HepG2 (cell line): Measurements from ENCODE around the gene DNMT3B. TPM values are rescaled to one million over a fixed set of nuclear protein-coding genes. Genes with fewer than 3 reads are reported as not detected.

ENCODE experiments used
- ATAC-seq: fragments of 200-7000 bp; cut with Tn5 transposase; 3 replicates; pipeline ENCODE4 v1.9.1; 2020; ENCODE audit warnings: mild to moderate bottlenecking, moderate library complexity
- BruUV-seq: library from RNA; stranded (reverse); fragments of 400-500 nt; replicated peaks from 2 replicates; lab custom pipeline; 2021; lab: Mats Ljungman, UMichigan
- CTCF ChIA-PET: fragments of 300-600 bp; formaldehyde crosslinking; extraction: SDS; loops from one replicate; lab custom pipeline; 2021; ENCODE audit warnings: low total read pairs, inconsistent platforms, low intra/inter-chr PET ratio; lab: Yijun Ruan, JAX
- POLR2A ChIA-PET: fragments of 350-600 bp; sonication (Branson Sonifier 250); formaldehyde crosslinking; loops from one replicate; lab custom pipeline; 2020; ENCODE audit warnings: antibody characterized with exemption, inconsistent platforms; lab: Yijun Ruan, JAX
- DNase-seq: peaks from one replicate; pipeline ENCODE4 v3.0.0-alpha.2; 2015; ENCODE audit warnings: low spot score
- FAIRE-seq: peaks from 3 replicates; lab custom pipeline; 2011; peaks lifted over from hg19 to GRCh38; lab: Jason Lieb, UNC
- H2AFZ ChIP-seq: one replicate; pipeline ENCODE4 v1.6.1; 2011; ENCODE audit warnings: low read length, inconsistent platforms
- H3K27ac ChIP-seq: fragments of 300-600 bp; 3 replicates; pipeline ENCODE4 v1.8.0; 2011; ENCODE audit warnings: mixed run types, mild to moderate bottlenecking, mixed read lengths, low read length, inconsistent platforms; ENCODE audit not compliant: insufficient read depth; ENCODE audit errors: extremely low read length
- H3K27me3 ChIP-seq, 2 experiments: fragments of 200-600 bp in 1 of 2; 2 replicates in 1 of 2; 3 replicates in 1 of 2; pipeline versions ENCODE4 v1.6.0 to v1.8.0; 2011; ENCODE audit warnings: low read length in 2 of 2, mild to moderate bottlenecking in 2 of 2, moderate library complexity in 2 of 2, inconsistent platforms in 1 of 2; ENCODE audit not compliant: insufficient read depth in 2 of 2, control insufficient read depth in 1 of 2
- H3K36me3 ChIP-seq, 2 experiments: fragments of 200-600 bp in 1 of 2; replicated peaks in 1 of 2; 2 replicates in 1 of 2; 3 replicates in 1 of 2; pipeline versions ENCODE4 v1.5.1 to v1.8.0; 2011; ENCODE audit warnings: low read length in 2 of 2, inconsistent platforms in 1 of 2; ENCODE audit not compliant: insufficient read depth in 2 of 2, control insufficient read depth in 1 of 2
- H3K4me1 ChIP-seq: 2 replicates; pipeline ENCODE4 v1.5.1; 2012; ENCODE audit warnings: low read length, inconsistent platforms; ENCODE audit not compliant: insufficient read depth
- H3K4me2 ChIP-seq: 2 replicates; pipeline ENCODE4 v1.6.0; 2011; ENCODE audit warnings: low read depth, low read length, inconsistent platforms
- H3K4me3 ChIP-seq, 3 experiments: fragments of 200-600 bp in 1 of 3; sonication (generic), shearing (Covaris generic) in 1 of 3; replicated peaks in 1 of 3; 2 replicates each; pipeline ENCODE4 v1.5.1; 2011 to 2016; ENCODE audit warnings: low read length in 3 of 3, inconsistent platforms in 2 of 3, low read depth in 2 of 3, mild to moderate bottlenecking in 2 of 3, control low read depth in 1 of 3, mixed read lengths in 1 of 3; ENCODE audit not compliant: insufficient read depth in 1 of 3
- H3K79me2 ChIP-seq: one replicate; pipeline ENCODE4 v1.6.1; 2011; ENCODE audit warnings: low read length, inconsistent platforms; ENCODE audit not compliant: insufficient read depth
- H3K9ac ChIP-seq: 2 replicates; pipeline ENCODE4 v1.6.0; 2011; ENCODE audit warnings: mild to moderate bottlenecking, low read depth, low read length, inconsistent platforms; ENCODE audit not compliant: insufficient read depth
- H3K9me3 ChIP-seq: 2 replicates; pipeline ENCODE4 v1.5.1; 2012; ENCODE audit warnings: mild to moderate bottlenecking, low read length
- H4K20me1 ChIP-seq: 2 replicates; pipeline ENCODE4 v1.6.0; 2011; ENCODE audit warnings: inconsistent platforms, mild to moderate bottlenecking, low read length, moderate library complexity; ENCODE audit not compliant: insufficient read depth
- BCL6 ChIP-seq: IDR thresholded peaks from 2 replicates; pipeline ENCODE4 v1.6.1; 2016; ENCODE audit warnings: missing genetic modification reagents, missing compliant biosample characterization
- CEBPB ChIP-seq: IDR thresholded peaks from 2 replicates; pipeline ENCODE4 v1.6.1; 2011; ENCODE audit warnings: low read depth, low read length, improper control_type of control experiment, borderline replicate concordance
- CREB1 ChIP-seq, 2 experiments: fragments of 450-650 bp in 1 of 2; IDR thresholded peaks; 2 replicates each; pipeline ENCODE4 v1.6.1; 2016 to 2017; ENCODE audit warnings: control low read depth in 1 of 2, mild to moderate bottlenecking in 1 of 2, missing compliant biosample characterization in 1 of 2, missing genetic modification characterization in 1 of 2
- DPF2 ChIP-seq: sonication (generic); formaldehyde crosslinking; IDR thresholded peaks from 2 replicates; pipeline ENCODE4 v1.4.0; 2020; ENCODE audit warnings: mild to moderate bottlenecking, low read depth, missing genetic modification reagents, borderline replicate concordance
- EED ChIP-seq: sonication (generic); formaldehyde crosslinking; IDR thresholded peaks from 2 replicates; pipeline ENCODE4 v1.5.0; 2020; ENCODE audit warnings: mild to moderate bottlenecking, missing genetic modification reagents
- HDAC6 ChIP-seq: fragments of 200-600 bp; sonication (generic); IDR thresholded peaks from 2 replicates; pipeline ENCODE4 v1.7.0; 2017; ENCODE audit warnings: mild to moderate bottlenecking, antibody characterized with exemption, low read length, low read depth
- NCOA1 ChIP-seq: sonication (generic); formaldehyde crosslinking; IDR thresholded peaks from 2 replicates; pipeline ENCODE4 v1.9.0; 2021; ENCODE audit warnings: missing genetic modification reagents
- POLR2A ChIP-seq, 2 experiments: IDR thresholded peaks; 2 replicates each; pipeline ENCODE4 v1.6.1; 2011; ENCODE audit warnings: low read depth in 2 of 2, low read length in 2 of 2, mild to moderate bottlenecking in 1 of 2, moderate library complexity in 1 of 2; ENCODE audit not compliant: insufficient read depth in 1 of 2
- RARG ChIP-seq: sonication (generic); formaldehyde crosslinking; IDR thresholded peaks from 2 replicates; pipeline ENCODE4 v1.4.0; 2020; ENCODE audit warnings: low read depth, mild to moderate bottlenecking, missing genetic modification reagents
- SMAD1 ChIP-seq: sonication (generic); formaldehyde crosslinking; IDR thresholded peaks from 2 replicates; pipeline ENCODE4 v1.4.0; 2020; ENCODE audit warnings: missing genetic modification reagents, low read depth, mild to moderate bottlenecking, borderline replicate concordance
- ZFP82 ChIP-seq: sonication (generic); formaldehyde crosslinking; IDR thresholded peaks from 2 replicates; pipeline ENCODE4 v1.5.1; 2020; ENCODE audit warnings: mild to moderate bottlenecking, missing genetic modification reagents, borderline replicate concordance
- ZNF143 ChIP-seq: sonication (generic); formaldehyde crosslinking; IDR thresholded peaks from 2 replicates; pipeline ENCODE4 v1.4.0; 2020; ENCODE audit warnings: missing genetic modification reagents
- ZNF263 ChIP-seq: sonication (generic); formaldehyde crosslinking; IDR thresholded peaks from 2 replicates; pipeline ENCODE4 v1.4.0; 2020; ENCODE audit warnings: missing genetic modification reagents
- ZNF446 ChIP-seq: sonication (generic); formaldehyde crosslinking; IDR thresholded peaks from 2 replicates; pipeline ENCODE4 v1.5.0; 2020; ENCODE audit warnings: mild to moderate bottlenecking, missing genetic modification reagents
- ZNF770 ChIP-seq: sonication (generic); formaldehyde crosslinking; IDR thresholded peaks from 2 replicates; pipeline ENCODE4 v1.5.0; 2020; ENCODE audit warnings: mild to moderate bottlenecking, missing genetic modification reagents
- WGBS: methylation state at CpG from one replicate; pipeline ENCODE4 v1.1.6; 2017; ENCODE audit warnings: low lambda C conversion rate; 5-methylcytosine and 5-hydroxymethylcytosine counted together
- in situ Hi-C: cut with HindIII; loops from 2 replicates; pipeline ENCODE4 v1.10.0; 2017; ENCODE audit warnings: low pct_unique_long_range_greater_than_20kb; ENCODE audit not compliant: extremely low pct_ligation_motif_present
- intact Hi-C: fragments of 100-400 bp; cut with micrococcal nuclease; formaldehyde crosslinking; loops from one replicate; pipeline ENCODE4 v1.10.0; 2022; ENCODE audit not compliant: unreplicated experiment
- polyA plus RNA-seq, 8 experiments: library from polyadenylated mRNA; depleted of rRNA in 3 of 8; stranded (reverse) in 7 of 8; unstranded in 1 of 8; fragments of >200 nt; fragmentation: Illumina TruSeq in 4 of 8; extraction: Trizol in 4 of 8; gene quantifications; 2 replicates each; pipeline versions ENCODE4 v1.2.1 to v1.2.3, GENCODE V29; 2011 to 2016; ENCODE audit warnings: low read depth in 4 of 8, missing spikeins in 1 of 8, mixed read lengths in 1 of 8; ENCODE audit not compliant: insufficient read depth in 1 of 8
- total RNA-seq, 5 experiments: library from RNA; depleted of rRNA; stranded (reverse); fragments of >200 nt; fragmentation: Illumina TruSeq; extraction: Trizol; gene quantifications; 2 replicates each; pipeline ENCODE4 v1.2.3, GENCODE V29; 2016; ENCODE audit warnings: low read depth in 1 of 5
- TF ChIP-seq, protein P1 (sequence below): sonication (generic); formaldehyde crosslinking; IDR thresholded peaks from 2 replicates; pipeline ENCODE4 v1.4.0; 2020; ENCODE audit warnings: missing genetic modification reagents, mild to moderate bottlenecking, borderline replicate concordance
- TF ChIP-seq, protein P2 (sequence below): IDR thresholded peaks from 2 replicates; pipeline ENCODE4 v1.6.1; 2018; ENCODE audit warnings: missing genetic modification reagents
- TF ChIP-seq, protein P3 (sequence below): sonication (generic); formaldehyde crosslinking; IDR thresholded peaks from 2 replicates; pipeline ENCODE4 v1.8.0; 2022; ENCODE audit warnings: low read depth, missing genetic modification reagents

The DNMT3B gene
- total and polyA plus RNA-seq, 2 of the 13 experiments (the other 11 are each of a cell fraction or from before 2014, with no cell fraction given): 3.8 to 13.9 TPM

GRCh38 chr20:32810941-32811340, 48.8 kb downstream of the DNMT3B start (continued):
- TF ChIP-seq NCOA1 (CRISPR knock-in tag) (no peak), BCL6 (no peak), ZNF143 (no peak), HDAC6 (no peak)

- ChIA-PET POLR2A (no interaction called here), CTCF (no interaction called here)
- H4K20me1 ChIP-seq: no peaks in the 10 kb centered on the region
- no peak overlapping the region for H3K9ac ChIP-seq
- no peaks in the 10 kb centered on the region for H3K27me3 ChIP-seq
- H3K4me1 ChIP-seq: no peaks in the 10 kb centered on the region
- no peaks in the 10 kb centered on the region for H3K79me2 ChIP-seq
- FAIRE-seq (no peak), DNase-seq (no peak), ATAC-seq (no peak)
- no peaks in the 10 kb centered on the region for H3K9me3 ChIP-seq
- intact Hi-C loops (no loop called here), in situ Hi-C loops (no loop called here)
- H3K36me3 ChIP-seq: peaks cover 3 to 24% of the 10 kb centered on the region in 2 experiments; a peak in 4 of 5 replicates
- WGBS: 79% methylated on average over 6 of the region's 6 CpGs
- no peak overlapping the region for H3K4me3 ChIP-seq
- H2AFZ ChIP-seq: no peak overlapping the region
- no peak overlapping the region for H3K27ac ChIP-seq
- H3K4me2 ChIP-seq: no peak overlapping the region
- no TSS peak for BruUV-seq
- TF ChIP-seq ZNF770 (CRISPR knock-in tag) (peak; percentile 88), ZNF446 (CRISPR knock-in tag) (no peak), DPF2 (no peak), CEBPB (peak; percentile 37; the same call in 1 of the 2 replicates), RARG (no peak), SMAD1 (CRISPR knock-in tag) (no peak), EED (CRISPR knock-in tag) (no peak), CREB1 (IDR thresholded peaks at IDR 0.05) (no peak), CREB1 (CRISPR knock-in tag; IDR thresholded peaks at IDR 0.05) (no peak), POLR2A (IDR thresholded peaks at IDR 0.05; ENCODE audit: insufficient read depth in 1 of 2, low read depth in 2 of 2, low read length in 2 of 2) (no peak), ZNF263 (no peak), ZFP82 (no peak)
- TF ChIP-seq, protein P1, sequence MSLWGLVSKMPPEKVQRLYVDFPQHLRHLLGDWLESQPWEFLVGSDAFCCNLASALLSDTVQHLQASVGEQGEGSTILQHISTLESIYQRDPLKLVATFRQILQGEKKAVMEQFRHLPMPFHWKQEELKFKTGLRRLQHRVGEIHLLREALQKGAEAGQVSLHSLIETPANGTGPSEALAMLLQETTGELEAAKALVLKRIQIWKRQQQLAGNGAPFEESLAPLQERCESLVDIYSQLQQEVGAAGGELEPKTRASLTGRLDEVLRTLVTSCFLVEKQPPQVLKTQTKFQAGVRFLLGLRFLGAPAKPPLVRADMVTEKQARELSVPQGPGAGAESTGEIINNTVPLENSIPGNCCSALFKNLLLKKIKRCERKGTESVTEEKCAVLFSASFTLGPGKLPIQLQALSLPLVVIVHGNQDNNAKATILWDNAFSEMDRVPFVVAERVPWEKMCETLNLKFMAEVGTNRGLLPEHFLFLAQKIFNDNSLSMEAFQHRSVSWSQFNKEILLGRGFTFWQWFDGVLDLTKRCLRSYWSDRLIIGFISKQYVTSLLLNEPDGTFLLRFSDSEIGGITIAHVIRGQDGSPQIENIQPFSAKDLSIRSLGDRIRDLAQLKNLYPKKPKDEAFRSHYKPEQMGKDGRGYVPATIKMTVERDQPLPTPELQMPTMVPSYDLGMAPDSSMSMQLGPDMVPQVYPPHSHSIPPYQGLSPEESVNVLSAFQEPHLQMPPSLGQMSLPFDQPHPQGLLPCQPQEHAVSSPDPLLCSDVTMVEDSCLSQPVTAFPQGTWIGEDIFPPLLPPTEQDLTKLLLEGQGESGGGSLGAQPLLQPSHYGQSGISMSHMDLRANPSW (CRISPR knock-in tag): no peak
- TF ChIP-seq, protein P2, sequence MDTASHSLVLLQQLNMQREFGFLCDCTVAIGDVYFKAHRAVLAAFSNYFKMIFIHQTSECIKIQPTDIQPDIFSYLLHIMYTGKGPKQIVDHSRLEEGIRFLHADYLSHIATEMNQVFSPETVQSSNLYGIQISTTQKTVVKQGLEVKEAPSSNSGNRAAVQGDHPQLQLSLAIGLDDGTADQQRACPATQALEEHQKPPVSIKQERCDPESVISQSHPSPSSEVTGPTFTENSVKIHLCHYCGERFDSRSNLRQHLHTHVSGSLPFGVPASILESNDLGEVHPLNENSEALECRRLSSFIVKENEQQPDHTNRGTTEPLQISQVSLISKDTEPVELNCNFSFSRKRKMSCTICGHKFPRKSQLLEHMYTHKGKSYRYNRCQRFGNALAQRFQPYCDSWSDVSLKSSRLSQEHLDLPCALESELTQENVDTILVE: no peak
- TF ChIP-seq, protein P3, sequence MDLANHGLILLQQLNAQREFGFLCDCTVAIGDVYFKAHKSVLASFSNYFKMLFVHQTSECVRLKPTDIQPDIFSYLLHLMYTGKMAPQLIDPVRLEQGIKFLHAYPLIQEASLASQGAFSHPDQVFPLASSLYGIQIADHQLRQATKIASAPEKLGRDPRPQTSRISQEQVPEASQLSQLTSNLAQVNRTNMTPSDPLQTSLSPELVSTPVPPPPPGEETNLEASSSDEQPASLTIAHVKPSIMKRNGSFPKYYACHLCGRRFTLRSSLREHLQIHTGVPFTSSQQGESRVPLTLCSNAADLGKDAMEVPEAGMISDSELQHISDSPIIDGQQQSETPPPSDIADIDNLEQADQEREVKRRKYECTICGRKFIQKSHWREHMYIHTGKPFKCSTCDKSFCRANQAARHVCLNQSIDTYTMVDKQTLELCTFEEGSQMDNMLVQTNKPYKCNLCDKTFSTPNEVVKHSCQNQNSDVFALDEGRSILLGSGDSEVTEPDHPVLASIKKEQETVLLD (CRISPR knock-in tag): no peak
Observed at GRCh38 chr20:32811886-32812285, 49.7 kb downstream of the DNMT3B start.
